Subcutaneous adipose tissue (tissue), 4 donors: Measurements from ENCODE around the gene MISP3. TPM values are rescaled to one million over a fixed set of nuclear protein-coding genes. Genes with fewer than 3 reads are reported as not detected.

ENCODE experiments used
- CTCF ChIP-seq: fragments of 450-650 bp; IDR thresholded peaks from one replicate; pipeline ENCODE4 v1.5.1; 2016; ENCODE audit warnings: low read depth, mild to moderate bottlenecking, control low read depth, antibody characterized with exemption, moderate library complexity
- total RNA-seq, 4 donors: library from RNA; depleted of rRNA; stranded (reverse); fragments of >200 nt; gene quantifications; one replicate each; pipeline ENCODE4 v1.1.0, GENCODE V29; 2016

MISP3 gene
- total RNA-seq, 4 donors from 2014 or later = 1.3 to 3.7 (median 3.6) TPM; not detected in 1

DNA sequence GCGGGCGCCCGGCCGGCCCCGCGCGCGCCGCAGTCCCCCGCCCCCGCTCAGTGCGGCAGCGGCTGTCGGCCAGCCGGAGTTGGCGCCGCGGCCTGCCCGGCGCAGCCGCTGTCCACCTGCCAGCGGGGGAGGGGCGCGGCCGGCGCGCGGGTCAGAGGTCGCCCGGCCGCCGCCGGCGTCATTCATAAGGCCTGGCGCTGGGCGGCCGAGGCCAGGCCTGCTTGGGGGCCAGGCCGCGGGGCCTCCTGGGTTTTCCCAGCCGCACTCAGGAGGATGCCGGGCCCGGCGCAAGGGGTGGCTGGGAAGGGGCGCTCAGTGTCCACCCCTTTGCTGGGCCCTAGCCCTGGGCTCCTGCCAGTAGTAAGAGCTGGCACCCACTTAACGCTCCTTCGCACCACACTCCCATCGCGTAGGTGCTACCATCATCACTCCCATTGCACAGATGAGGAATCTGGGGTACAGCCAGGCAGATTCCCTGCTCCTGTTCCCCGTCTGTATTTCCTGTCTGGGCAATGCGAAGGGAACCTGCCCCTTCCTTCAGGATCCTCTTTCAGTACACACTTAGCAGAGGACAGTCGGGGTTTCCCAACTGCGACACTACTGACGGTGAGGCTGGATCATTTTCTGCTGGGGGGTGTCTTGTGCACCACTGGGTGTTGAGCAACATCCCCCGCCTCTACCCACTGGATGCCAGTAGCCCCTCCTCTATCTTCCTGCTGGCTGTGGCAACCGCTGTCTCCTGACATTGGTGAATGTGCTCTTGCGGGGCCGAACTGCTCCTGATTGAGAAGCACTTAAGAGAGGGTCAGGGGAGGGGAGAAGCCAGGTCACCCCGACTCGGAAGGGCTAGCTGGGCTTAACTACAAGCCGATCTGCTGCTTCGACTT, 45.8 kb downstream of the MISP3 start:
- TF ChIP-seq CTCF = no peak

- no peak for TF ChIP-seq CTCF
These were observed 46.6 kb downstream of the MISP3 start for GRCh38 chr19:14119146-14119545.

GRCh38 chr19:14119644-14120496, 47.3 kb downstream of the MISP3 start:
- no peak for TF ChIP-seq CTCF

GRCh38 chr19:14120497-14120780, 47.9 kb downstream of the MISP3 start:
- no peak for TF ChIP-seq CTCF

GRCh38 chr19:14122924-14123323, 50.3 kb downstream of the MISP3 start:
- no peak for TF ChIP-seq CTCF

Other genes starting within 250 kb of the MISP3 start
- not detected for gene NANOS3, start 195.7 kb upstream of the MISP3 start, total RNA-seq
- 1 to 10 TPM in 2 of 4 donors, under 1 TPM in 1, not detected in 1; 0.66 to 3.0 (median 1.0) TPM for gene BRME1, start 166.7 kb upstream of the MISP3 start, total RNA-seq
- 10 to 100 TPM; 15.2 to 36.2 (median 16.5) TPM for gene CC2D1A, start 166.6 kb upstream of the MISP3 start, total RNA-seq
- gene PODNL1, start 134.4 kb upstream of the MISP3 start, total RNA-seq = 1 to 10 TPM in 1 of 4 donors, under 1 TPM in 3; 0.44 to 1.1 (median 0.91) TPM
- gene DCAF15, start 120.3 kb upstream of the MISP3 start, total RNA-seq = 10 to 100 TPM in 3 of 4 donors, 1 to 10 TPM in 1; 8.4 to 17.3 (median 12.0) TPM
- gene RFX1, start 66.5 kb upstream of the MISP3 start, total RNA-seq = 1 to 10 TPM; 2.2 to 4.1 (median 2.2) TPM
- not detected for gene RLN3, start 44.6 kb upstream of the MISP3 start, total RNA-seq
- gene IL27RA, start 41.0 kb upstream of the MISP3 start, total RNA-seq = 1 to 10 TPM; 4.1 to 7.0 (median 6.2) TPM
- gene PALM3, start 10.7 kb upstream of the MISP3 start, total RNA-seq = not detected
- gene C19orf67, start 13.0 kb downstream of the MISP3 start, total RNA-seq = not detected
- gene SAMD1, start 18.0 kb downstream of the MISP3 start, total RNA-seq = 10 to 100 TPM in 3 of 4 donors, 1 to 10 TPM in 1; 8.6 to 21.9 (median 11.3) TPM
- gene PRKACA, start 45.0 kb downstream of the MISP3 start, total RNA-seq = 10 to 100 TPM; 37.3 to 81.8 (median 45.6) TPM
- gene ASF1B, start 63.8 kb downstream of the MISP3 start, total RNA-seq = under 1 TPM in 3 of 4 donors, not detected in 1; 0.34 to 0.82 (median 0.66) TPM
- 10 to 100 TPM in 2 of 4 donors, 1 to 10 TPM in 2; 8.2 to 25.2 (median 11.4) TPM for gene ADGRL1, start 133.4 kb downstream of the MISP3 start, total RNA-seq